Coronary artery (tissue), 2 donors: ENCODE data around the gene AKR1D1.

Source experiments
- DNase-seq: peaks from one replicate; pipeline ENCODE4 v3.0.0-alpha.2; 2017; ENCODE audit warnings: low spot score
- H3K27ac ChIP-seq, 2 donors: fragments of 200-600 bp; sonication (generic); one replicate each; pipeline ENCODE4 v1.5.1; 2016 to 2019
- H3K4me3 ChIP-seq: fragments of 200-600 bp; sonication (generic); 2 replicates; pipeline ENCODE4 v1.5.1; 2016; ENCODE audit warnings: mild to moderate bottlenecking, moderate library complexity
- TF ChIP-seq, protein P1 (sequence below): fragments of 200-600 bp; sonication (generic); IDR thresholded peaks from one replicate; pipeline ENCODE4 v1.5.1; 2019; ENCODE audit warnings: antibody characterized with exemption

AKR1D1 gene

DNA sequence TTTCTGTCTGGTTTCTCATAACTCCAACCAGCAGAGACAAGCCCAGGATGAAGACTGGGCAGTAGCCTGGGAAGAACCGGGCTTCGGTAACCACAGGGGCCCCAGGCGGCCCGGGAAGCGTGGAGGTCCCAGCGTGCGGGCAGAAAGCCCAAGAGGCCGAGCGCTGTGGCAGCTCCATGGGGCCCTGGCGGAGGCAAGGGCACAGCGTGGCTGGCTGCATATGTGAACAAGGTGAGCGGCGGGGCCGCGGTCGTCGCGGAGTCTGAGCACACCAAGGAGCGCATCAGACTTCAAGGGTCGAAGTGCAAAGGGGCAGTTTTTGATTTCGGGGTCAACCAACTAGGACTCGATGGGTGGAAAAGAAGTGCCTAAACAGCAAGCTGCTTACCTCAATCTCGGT, 45.9 kb downstream of the AKR1D1 start:
- TF ChIP-seq, protein P1, sequence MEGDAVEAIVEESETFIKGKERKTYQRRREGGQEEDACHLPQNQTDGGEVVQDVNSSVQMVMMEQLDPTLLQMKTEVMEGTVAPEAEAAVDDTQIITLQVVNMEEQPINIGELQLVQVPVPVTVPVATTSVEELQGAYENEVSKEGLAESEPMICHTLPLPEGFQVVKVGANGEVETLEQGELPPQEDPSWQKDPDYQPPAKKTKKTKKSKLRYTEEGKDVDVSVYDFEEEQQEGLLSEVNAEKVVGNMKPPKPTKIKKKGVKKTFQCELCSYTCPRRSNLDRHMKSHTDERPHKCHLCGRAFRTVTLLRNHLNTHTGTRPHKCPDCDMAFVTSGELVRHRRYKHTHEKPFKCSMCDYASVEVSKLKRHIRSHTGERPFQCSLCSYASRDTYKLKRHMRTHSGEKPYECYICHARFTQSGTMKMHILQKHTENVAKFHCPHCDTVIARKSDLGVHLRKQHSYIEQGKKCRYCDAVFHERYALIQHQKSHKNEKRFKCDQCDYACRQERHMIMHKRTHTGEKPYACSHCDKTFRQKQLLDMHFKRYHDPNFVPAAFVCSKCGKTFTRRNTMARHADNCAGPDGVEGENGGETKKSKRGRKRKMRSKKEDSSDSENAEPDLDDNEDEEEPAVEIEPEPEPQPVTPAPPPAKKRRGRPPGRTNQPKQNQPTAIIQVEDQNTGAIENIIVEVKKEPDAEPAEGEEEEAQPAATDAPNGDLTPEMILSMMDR: no peak
- Histone ChIP-seq H3K4me3 (no peak overlapping the region), H3K27ac (no peak overlapping the region)
- DNase-seq: no peak

DNA sequence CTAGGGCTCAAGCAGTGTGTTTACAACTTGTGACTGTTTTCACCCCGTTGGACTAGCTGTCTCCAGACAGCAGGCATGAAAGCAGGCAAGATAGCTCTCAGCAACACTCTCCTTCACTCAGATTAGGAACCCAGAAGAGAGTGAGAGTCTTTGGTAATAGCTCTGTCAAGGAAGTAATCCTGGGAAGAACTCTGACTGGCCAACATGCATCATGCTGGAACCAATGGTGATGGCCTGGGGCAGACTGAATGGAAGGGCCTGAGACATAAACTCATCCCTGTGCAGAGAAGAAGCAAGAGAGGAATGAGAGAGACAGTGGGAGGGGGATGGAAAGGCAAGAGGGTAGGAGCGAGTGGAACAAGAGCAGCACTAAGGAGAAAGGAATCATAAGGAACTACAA, 48.9 kb downstream of the AKR1D1 start:
- H3K27ac ChIP-seq: no peak overlapping the region
- DNase-seq: no peak
- no peak overlapping the region for H3K4me3 ChIP-seq
- TF ChIP-seq, protein P1: no peak

DNA sequence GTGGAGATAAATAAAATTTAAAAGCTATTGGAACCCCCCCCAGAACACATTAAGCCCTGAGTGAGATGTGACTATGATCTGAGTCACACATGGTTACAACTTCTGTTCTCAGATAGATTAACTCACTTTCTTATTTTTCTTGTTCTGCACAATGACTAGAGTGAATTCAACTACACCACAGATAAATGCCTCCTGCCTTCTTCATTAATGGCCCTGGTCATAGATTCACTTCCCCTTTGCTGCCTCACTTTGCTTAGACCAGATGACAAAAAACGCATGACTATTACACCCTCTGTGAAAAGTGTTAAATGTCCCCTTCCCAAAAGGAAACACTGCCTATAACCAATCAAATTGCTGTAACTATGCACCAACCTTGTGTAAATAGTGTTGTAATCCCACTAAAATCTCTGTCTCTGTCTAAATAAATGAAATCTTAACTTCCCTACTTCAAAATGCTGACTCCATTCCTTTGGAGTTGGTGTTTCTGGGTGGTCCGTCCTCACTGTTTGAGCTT, 49.4 kb downstream of the AKR1D1 start:
- no peak for DNase-seq
- H3K27ac ChIP-seq: no peak overlapping the region
- TF ChIP-seq, protein P1: no peak
- H3K4me3 ChIP-seq: no peak overlapping the region

DNA sequence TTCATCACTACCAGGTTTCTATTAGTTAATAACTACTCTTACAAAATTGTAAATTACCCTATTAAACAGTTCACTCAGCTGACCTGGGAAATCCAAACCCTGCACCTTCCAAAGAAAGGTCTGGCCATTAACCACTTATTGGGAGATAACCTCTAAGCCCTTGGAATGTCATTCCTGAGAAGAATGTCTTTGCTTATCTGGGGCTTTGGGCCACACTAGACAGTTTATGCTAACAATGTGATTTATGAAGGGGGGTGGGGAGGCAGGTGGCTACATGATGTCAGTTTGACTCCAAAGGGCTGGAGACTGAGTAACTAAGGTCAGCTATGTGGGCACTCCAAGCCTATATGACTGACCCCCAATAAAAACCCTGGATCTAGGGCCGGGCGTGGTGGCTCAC, 50.7 kb downstream of the AKR1D1 start:
- DNase-seq: no peak
- TF ChIP-seq, protein P1: no peak
- no peak overlapping the region for H3K27ac ChIP-seq
- no peak overlapping the region for H3K4me3 ChIP-seq

DNA sequence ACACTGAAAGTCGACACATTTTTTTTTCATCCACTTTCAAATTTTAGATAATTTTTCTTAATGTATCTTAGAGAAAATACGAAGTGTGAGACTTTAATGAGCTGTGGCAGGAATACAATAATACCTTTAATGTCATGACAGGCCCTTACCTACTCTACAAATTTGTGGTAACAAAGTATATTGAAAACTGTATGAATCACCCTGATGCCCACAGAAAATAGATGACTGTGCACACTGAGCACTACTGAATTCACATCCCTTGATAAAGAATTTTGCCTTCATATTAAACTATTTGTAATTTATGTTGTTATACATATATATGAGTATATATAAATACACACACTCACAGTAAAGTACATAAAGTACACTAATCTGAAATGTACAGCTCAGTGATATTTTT, 51.7 kb downstream of the AKR1D1 start:
- Histone ChIP-seq H3K27ac (no peak overlapping the region), H3K4me3 (no peak overlapping the region)
- no peak for DNase-seq
- TF ChIP-seq, protein P1: no peak

DNA sequence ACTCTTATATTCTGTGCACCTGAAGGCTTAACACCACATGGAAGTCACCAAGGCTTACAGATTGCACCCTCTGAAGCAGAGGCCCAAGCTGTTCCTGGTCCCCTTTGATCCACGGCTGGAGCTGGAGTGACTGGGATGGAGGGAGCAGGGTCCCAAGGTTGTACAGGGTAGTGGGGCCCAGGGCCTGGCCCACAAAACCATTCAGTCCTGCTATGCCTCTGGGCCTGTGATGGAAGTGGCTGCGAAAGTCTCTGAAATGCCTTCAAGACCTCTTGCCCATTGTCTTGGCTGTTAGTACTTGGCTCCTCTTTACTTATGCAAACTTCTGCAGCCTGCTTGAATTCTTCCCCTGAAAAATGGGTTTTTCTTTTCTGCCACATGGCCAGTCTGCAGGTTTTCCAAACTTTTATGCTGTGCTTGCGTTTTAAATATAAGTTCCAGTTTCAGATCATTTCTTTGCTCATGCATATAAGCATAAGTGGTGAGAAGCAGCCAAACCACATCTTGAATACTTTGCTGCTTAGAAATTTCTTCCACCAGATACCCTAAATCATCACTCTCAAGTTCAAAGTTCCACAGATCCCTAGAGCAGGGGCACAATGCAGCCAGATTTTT, 53.4 kb downstream of the AKR1D1 start:
- DNase-seq: no peak
- TF ChIP-seq, protein P1: no peak

DNA sequence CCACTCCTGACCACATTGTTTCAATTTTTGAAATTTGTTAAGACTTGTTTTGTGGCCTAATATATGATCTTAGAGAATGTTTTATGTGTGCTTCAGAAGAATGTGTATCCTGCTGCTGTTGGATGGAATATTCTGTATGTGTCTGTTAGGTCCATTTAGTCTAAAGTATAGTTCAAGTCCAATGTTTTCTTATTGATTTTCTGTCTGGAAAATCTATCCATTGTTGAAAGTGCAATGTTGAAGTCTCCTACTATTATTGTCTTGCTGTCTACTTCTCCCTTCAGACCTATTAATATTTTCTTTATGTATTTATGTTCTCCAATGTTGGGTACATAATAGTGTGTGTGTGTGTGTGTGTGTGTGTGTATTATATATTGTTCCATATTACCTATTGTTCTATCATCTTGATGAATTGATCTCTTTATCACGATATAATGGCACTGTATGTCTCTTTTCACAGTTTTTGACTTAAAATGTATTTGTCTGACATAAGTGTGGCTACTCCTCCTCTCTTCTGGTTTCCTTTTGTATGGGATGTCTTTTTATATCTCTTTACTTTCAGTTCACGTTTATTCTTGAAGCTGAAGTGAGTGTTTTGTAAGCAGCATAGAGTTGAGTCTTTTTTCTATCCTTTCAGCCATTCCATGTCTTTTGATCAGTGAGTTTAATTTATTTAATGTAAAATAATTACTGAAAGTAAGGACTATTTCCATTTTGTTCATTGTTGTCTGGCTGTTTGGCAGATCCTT, 61.3 kb downstream of the AKR1D1 start:
- TF ChIP-seq, protein P1: no peak
- DNase-seq: no peak
- no peak overlapping the region for H3K4me3 ChIP-seq
- H3K27ac ChIP-seq: no peak overlapping the region

More for the DNA sequence above, 53.4 kb downstream of the AKR1D1 start:
- Histone ChIP-seq H3K4me3 (no peak overlapping the region), H3K27ac (no peak overlapping the region)
